Uterus (tissue), 4 donors: ENCODE data around the gene OR2A5. TPM values are rescaled to one million over a fixed set of nuclear protein-coding genes. Genes with fewer than 3 reads are reported as not detected.

Experiments
- DNase-seq, 2 donors: peaks; one replicate each; pipeline ENCODE4 v3.0.0-alpha.2; 2019 to 2020
- H3K27ac ChIP-seq, 2 donors: fragments of 200-600 bp; sonication (generic); 1 replicate in 1 of 2; 2 replicates in 1 of 2; pipeline ENCODE4 v1.5.1; 2016 to 2018
- H3K27me3 ChIP-seq, 2 donors: fragments of 200-600 bp; sonication (generic); one replicate each; pipeline ENCODE4 v1.5.1; 2018 to 2019; ENCODE audit warnings: control low read depth in 1 of 2
- H3K36me3 ChIP-seq, 2 donors: fragments of 200-600 bp; sonication (generic); one replicate each; pipeline ENCODE4 v1.5.1; 2019; ENCODE audit warnings: control low read depth in 1 of 2
- H3K4me1 ChIP-seq, 2 donors: fragments of 200-600 bp; sonication (generic); one replicate each; pipeline ENCODE4 v1.5.1; 2018 to 2019; ENCODE audit warnings: control low read depth in 1 of 2
- H3K4me3 ChIP-seq, 2 donors: fragments of 200-600 bp; sonication (generic); 1 replicate in 1 of 2; 2 replicates in 1 of 2; pipeline ENCODE4 v1.5.1; 2018 to 2019; ENCODE audit warnings: mild to moderate bottlenecking in 1 of 2
- H3K9me3 ChIP-seq, 2 donors: fragments of 200-600 bp; sonication (generic); one replicate each; pipeline ENCODE4 v1.5.1; 2019; ENCODE audit warnings: control low read depth in 1 of 2
- POLR2A ChIP-seq, 2 donors: fragments of 450-650 bp; IDR thresholded peaks; one replicate each; pipeline ENCODE4 v1.6.1; 2016; ENCODE audit warnings: antibody characterized with exemption in 2 of 2, mild to moderate bottlenecking in 1 of 2, moderate library complexity in 1 of 2
- intact Hi-C: fragments of 100-400 bp; cut with DNase I; formaldehyde crosslinking; loops from one replicate; pipeline ENCODE4 v1.15.1; 2023; ENCODE audit warnings: low total_unique reads
- total RNA-seq, 4 donors: library from RNA; depleted of rRNA in 3 of 4; stranded (reverse); fragments of >200 nt in 3 of 4; gene quantifications; one replicate each; pipeline versions ENCODE4 v1.1.0 to v1.2.4, GENCODE V29; 2014 to 2023
- TF ChIP-seq, protein P1 (sequence below), 4 experiments: fragments of 200-600 bp in 2 of 4; fragments of 450-650 bp in 2 of 4; sonication (generic) in 2 of 4; IDR thresholded peaks; one replicate each; pipeline ENCODE4 v1.5.1; 2016 to 2019; ENCODE audit warnings: antibody characterized with exemption in 4 of 4, mild to moderate bottlenecking in 2 of 4, moderate library complexity in 1 of 4
- donor health status: DM: yes; HTN: yes; CAD: no.

The OR2A5 gene
- total RNA-seq, 4 donors from 2014 or later = not detected

DNA sequence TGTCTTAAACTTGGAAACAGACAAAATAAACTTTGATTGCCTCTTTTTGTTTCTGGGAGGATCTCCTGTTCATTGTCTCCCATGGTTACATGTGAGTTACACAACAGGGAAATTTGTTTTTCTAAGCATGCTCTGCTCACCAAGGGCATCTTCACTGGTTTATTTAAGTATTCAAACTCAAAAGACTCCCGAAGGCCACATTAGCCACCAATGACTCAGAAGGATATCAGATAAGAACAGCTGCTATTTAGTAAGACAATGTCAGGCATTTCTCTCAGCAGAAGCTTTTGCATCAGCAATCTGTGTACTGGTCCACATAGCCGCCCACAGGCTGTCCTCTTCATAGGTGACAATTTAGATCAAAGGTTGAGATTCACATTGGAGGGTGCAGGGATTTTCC is 29.3 kb upstream of the OR2A5 start:
- no peak for TF ChIP-seq POLR2A (IDR thresholded peaks at IDR 0.05)
- TF ChIP-seq, protein P1, sequence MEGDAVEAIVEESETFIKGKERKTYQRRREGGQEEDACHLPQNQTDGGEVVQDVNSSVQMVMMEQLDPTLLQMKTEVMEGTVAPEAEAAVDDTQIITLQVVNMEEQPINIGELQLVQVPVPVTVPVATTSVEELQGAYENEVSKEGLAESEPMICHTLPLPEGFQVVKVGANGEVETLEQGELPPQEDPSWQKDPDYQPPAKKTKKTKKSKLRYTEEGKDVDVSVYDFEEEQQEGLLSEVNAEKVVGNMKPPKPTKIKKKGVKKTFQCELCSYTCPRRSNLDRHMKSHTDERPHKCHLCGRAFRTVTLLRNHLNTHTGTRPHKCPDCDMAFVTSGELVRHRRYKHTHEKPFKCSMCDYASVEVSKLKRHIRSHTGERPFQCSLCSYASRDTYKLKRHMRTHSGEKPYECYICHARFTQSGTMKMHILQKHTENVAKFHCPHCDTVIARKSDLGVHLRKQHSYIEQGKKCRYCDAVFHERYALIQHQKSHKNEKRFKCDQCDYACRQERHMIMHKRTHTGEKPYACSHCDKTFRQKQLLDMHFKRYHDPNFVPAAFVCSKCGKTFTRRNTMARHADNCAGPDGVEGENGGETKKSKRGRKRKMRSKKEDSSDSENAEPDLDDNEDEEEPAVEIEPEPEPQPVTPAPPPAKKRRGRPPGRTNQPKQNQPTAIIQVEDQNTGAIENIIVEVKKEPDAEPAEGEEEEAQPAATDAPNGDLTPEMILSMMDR (IDR thresholded peaks at IDR 0.05) = no peak
- H3K27me3 ChIP-seq = no peaks in the 10 kb centered on the region
- no peak overlapping the region for H3K4me3 ChIP-seq
- DNase-seq = no peak
- intact Hi-C loops = no loop called here
- no peak overlapping the region for H3K27ac ChIP-seq
- H3K9me3 ChIP-seq = no peaks in the 10 kb centered on the region
- no peaks in the 10 kb centered on the region for H3K36me3 ChIP-seq
- no peaks in the 10 kb centered on the region for H3K4me1 ChIP-seq

DNA sequence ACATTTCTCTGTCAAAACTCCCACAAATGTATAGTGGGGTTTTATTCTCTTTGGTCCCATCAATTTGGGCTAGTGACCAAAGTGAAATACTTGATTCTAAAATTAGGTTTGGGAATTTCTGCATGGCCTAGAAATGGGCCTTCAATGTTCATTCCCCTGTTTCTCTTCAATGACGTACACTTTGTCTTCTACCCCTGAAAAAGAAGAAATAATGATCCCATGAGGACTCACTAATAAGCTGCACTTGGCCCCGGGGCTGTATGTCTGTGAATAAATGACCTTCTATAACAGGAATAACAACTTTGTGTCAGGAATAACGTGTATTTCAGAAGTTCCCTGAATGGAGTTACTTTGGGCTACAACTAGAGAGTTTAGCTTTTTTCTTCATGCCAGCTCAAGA is 28.4 kb upstream of the OR2A5 start:
- TF ChIP-seq, protein P1 (IDR thresholded peaks at IDR 0.05) = no peak
- TF ChIP-seq POLR2A (IDR thresholded peaks at IDR 0.05) = no peak
- no peak for DNase-seq
- H3K36me3 ChIP-seq = no peaks in the 10 kb centered on the region
- H3K27me3 ChIP-seq = no peaks in the 10 kb centered on the region
- H3K9me3 ChIP-seq = no peaks in the 10 kb centered on the region
- intact Hi-C loops = no loop called here
- no peak overlapping the region for H3K4me3 ChIP-seq
- no peaks in the 10 kb centered on the region for H3K4me1 ChIP-seq
- H3K27ac ChIP-seq = peak overlapping the region in 1 of 2 donors; percentile 15

DNA sequence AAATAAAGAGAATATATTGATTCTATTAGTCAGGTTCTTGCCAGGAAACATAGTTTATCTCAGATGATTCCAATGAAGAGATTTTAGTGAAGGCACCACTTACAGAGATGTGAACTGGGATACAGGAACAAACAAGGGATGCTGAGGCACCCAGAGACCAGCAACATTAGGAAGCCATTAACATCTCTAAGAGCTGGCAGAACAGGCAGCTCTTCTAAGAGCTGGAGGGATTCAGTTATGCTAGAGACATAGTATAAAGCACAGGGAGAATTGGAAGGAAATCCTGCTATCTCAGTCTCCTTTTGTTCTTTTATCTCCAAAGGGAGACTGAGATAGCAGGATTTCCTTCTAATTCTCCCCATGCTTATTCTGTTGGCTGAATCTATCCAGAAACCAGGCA is 26.6 kb upstream of the OR2A5 start:
- intact Hi-C loops = no loop called here
- TF ChIP-seq, protein P1 (IDR thresholded peaks at IDR 0.05) = no peak
- TF ChIP-seq POLR2A (IDR thresholded peaks at IDR 0.05) = no peak
- Histone ChIP-seq H3K9me3 (no peaks in the 10 kb centered on the region), H3K27ac (no peak overlapping the region), H3K4me1 (no peaks in the 10 kb centered on the region), H3K36me3 (no peaks in the 10 kb centered on the region), H3K27me3 (no peaks in the 10 kb centered on the region), H3K4me3 (no peak overlapping the region)
- DNase-seq = no peak

DNA sequence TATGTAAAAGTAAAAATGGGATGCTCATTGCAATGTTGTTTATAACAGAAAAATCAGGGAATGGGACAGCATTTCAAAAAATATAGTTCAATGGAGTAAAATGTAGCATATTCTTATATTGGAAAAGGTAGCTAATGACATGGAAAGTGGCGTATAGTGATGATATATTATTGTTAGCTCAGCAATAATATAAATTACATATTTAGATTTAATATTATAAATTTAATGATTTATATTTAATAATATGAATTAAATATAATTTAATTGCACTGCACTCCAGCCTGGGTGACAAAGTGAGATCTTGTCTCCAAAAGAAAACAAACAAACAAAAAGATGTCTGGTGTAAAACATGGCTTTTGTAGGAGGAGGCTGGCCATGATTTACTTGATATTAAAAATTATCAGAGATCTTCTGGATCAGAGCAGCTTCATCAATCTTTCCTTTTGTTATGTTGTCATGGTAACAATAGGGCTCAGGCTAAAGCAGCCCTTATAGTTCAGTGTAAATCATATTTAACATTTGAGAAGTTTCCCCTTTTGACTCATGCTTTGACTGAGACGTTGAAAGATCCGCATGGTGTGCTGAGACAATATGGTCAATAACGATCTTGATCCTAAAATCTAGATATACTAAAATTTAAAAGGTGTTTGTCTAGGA is 25.4 kb upstream of the OR2A5 start:
- no peaks in the 10 kb centered on the region for H3K36me3 ChIP-seq
- DNase-seq = no peak
- H3K27ac ChIP-seq = no peak overlapping the region
- no peak for TF ChIP-seq POLR2A (IDR thresholded peaks at IDR 0.05)
- TF ChIP-seq, protein P1 (IDR thresholded peaks at IDR 0.05) = no peak
- intact Hi-C loops = no loop called here
- no peaks in the 10 kb centered on the region for H3K27me3 ChIP-seq
- no peaks in the 10 kb centered on the region for H3K4me1 ChIP-seq
- no peaks in the 10 kb centered on the region for H3K9me3 ChIP-seq
- no peak overlapping the region for H3K4me3 ChIP-seq

DNA sequence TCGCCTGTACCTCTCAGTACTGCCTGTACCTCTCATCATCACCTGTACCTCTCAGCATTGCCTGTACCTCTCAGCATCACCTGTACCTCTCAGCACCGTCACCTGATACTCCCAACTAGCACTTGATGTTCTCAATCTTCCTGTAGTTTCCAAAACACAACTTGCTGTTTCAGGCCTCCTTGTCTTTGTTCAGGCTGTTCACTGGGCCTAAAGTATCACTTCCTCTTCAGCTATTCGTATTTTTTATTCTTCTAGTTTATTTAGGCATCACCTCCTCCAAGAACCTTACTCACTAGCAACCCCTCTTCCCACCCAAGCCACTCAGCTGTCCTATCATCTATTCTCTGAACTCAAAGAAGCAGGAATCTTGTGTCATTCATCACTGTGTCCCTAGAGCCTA is 24.5 kb upstream of the OR2A5 start:
- no peak for DNase-seq
- TF ChIP-seq, protein P1 (IDR thresholded peaks at IDR 0.05) = no peak
- TF ChIP-seq POLR2A (IDR thresholded peaks at IDR 0.05) = no peak
- intact Hi-C loops = no loop called here
- H3K27me3 ChIP-seq = no peaks in the 10 kb centered on the region
- H3K27ac ChIP-seq = no peak overlapping the region
- no peaks in the 10 kb centered on the region for H3K36me3 ChIP-seq
- H3K4me3 ChIP-seq = no peak overlapping the region
- H3K4me1 ChIP-seq = no peaks in the 10 kb centered on the region
- no peaks in the 10 kb centered on the region for H3K9me3 ChIP-seq
